ENCODE results near the gene COL4A3.

GRCh38 chr2:227351639-227352038, 187.2 kb downstream of the COL4A3 start:
- TF ChIP-seq EZH2 (IDR thresholded peaks at IDR 0.05; ENCODE audit: borderline replicate concordance, low read depth, low read length, severe bottlenecking) (no peak), CTCF (IDR thresholded peaks at IDR 0.05; ENCODE audit: borderline replicate concordance, extremely low read depth, low read length, poor library complexity, severe bottlenecking) (no peak)

Measured in DND-41 (cell line).